GM10847 (cell line): Measurements from ENCODE around the gene TP63.

ENCODE experiments used
- POLR2A ChIP-seq: IDR thresholded peaks from 2 replicates; pipeline ENCODE4 v1.6.1; 2011; ENCODE audit not compliant: insufficient read length; ENCODE audit errors: extremely low read depth

The TP63 gene

DNA sequence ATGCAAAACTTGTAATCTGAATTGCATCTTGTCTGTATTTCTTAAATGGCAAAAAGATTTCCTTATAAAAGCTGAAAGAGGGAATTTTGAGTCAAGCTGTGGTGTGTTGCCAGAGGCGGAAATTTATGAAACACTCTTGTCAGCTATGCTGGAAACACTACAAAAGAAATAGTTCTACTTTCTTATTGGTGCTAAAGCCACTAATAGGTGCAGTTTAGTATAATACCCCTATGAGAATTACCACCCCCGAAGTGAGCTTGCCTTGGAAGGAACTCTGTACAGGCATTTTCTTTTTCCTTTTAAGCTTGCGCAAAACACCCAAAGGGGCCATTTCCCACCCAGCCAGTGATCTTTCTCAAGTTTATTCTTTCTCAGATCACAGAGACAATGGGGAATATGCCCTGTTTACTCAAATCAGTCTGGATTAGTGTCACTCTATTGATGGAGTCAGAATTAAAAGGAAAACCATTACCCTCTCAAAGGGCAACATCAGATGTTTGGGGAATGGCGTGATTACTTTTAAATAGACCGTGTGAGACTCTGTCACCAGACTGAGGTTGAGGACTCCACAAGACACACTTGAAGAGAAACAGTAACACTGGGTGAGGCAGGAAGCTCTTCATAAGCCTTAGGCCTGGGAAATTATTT, 166.0 kb downstream of the TP63 start:
- TF ChIP-seq POLR2A, result no peak

DNA sequence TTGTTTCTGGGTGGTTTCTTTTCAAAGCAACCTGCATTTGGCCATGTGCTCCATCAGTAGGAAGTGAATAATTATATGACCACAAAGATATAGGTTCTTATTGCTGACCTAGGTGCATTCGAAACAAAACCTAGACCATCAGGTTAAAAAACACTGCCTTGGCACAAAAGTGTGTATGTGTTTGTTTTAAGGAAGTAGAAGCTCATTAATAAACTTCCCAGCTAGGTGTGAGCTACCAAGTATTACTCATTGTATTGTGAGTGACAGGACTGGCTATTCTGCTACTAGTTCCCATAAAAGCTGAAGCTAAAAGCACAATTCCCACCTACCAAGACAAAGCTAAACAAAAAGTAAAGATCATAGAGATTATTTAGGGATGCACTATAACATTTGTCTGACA, 168.2 kb downstream of the TP63 start:
- no peak for TF ChIP-seq POLR2A

DNA sequence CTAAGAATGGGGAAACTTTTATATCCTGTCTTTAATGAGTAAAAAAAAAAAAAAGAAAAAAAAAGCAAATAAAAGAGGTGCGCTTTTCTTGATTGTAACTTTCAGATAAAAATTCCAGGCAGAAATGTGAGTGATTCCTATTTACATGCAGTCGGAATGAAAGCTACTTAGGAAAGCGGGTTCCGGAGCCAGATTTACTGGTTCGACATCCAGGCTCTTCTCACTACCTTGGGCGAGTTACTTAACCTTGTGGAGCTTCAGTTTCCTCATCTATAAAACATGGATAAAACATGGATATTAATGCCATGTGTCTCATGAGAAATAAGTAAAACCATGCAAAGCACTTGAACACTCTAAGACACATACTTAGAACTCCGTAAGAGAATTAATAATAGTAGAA, 169.2 kb downstream of the TP63 start:
- no peak for TF ChIP-seq POLR2A

DNA sequence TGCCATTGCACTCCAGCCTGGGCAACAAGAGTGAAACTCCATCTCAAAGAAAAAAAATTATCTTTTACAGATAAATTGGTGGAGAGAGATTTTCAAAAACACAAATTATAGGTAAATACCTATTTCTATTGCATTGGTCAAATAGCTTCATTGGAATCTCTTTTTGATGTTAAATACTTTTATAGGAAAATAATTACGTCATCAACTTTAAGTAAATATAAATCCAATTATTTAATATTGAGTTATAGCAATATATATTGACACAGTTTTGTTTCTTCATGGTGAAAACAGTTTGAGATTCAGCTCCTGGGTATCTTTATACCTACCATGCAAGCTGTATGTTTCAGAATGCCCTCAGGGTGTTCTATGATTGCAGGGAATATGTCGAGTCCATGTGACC, 172.1 kb downstream of the TP63 start:
- TF ChIP-seq POLR2A, result no peak

DNA sequence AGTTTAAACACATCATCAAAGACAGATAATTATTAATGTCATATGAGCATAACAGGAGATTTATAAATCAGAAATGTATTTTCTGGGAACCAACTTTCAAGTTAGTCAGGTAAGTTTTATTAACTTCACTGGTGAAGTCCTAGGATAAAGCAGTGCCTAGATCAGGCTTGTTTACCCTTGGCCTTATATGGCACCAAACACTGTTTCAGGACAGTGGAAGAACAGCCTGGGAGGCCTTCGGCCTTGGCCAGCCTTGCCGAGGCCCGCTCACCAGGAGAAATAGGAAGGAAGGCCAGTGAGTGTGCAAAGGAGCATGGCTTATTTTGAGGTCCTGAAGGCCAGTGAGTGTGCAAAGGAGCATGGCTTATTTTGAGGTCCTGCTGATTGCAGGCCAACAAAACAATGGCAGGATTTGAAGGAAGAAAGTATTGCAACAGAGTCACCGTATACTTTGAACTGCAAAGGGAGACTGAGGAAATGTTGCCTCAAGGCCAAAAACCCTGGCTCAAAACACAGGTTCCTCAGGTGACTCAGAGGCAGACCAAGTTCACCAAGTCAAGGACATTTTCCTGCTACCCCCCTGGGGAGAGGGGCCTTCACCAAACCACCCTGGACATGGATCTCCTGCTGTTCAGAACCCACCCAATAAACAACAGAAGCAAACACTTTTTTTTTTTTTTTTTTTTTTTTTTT, 174.3 kb downstream of the TP63 start:
- no peak for TF ChIP-seq POLR2A

DNA sequence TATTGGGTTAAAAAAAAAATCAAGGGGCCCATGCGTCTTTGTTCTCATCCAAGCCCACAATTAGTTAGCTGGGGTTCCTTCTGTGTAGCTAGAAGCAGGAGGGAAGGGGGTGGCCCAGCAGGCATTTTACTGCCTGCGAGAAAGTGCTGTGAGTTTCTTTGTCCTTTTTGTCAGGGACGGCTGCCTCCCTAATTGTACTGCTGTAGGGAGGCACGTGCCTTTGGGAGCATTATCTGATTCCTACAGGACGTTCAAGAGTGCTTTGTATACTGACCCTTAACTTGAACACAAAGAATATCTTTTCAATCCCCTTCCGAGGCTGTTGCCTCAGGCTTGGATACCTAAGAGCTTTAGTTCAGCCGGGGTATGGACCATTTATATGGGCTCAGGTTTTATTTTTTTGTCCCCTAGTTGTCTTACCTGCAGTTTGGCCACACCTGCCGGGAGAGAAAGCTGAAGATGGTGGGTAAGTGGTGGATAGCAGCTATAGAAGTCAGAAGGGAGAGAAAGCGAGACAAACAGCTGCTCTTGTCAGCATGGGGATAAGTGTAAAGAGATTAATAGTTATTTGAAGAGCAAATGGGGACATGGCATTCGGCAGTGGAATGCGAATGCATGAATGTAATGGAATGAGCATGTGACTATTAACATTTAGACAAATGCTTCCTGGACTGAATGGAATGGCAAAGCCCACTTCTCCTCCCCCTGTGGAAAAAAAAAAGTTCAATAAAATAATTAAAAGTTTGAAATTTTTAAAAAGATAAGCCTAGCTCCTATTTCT, 175.2 kb downstream of the TP63 start:
- no peak for TF ChIP-seq POLR2A

DNA sequence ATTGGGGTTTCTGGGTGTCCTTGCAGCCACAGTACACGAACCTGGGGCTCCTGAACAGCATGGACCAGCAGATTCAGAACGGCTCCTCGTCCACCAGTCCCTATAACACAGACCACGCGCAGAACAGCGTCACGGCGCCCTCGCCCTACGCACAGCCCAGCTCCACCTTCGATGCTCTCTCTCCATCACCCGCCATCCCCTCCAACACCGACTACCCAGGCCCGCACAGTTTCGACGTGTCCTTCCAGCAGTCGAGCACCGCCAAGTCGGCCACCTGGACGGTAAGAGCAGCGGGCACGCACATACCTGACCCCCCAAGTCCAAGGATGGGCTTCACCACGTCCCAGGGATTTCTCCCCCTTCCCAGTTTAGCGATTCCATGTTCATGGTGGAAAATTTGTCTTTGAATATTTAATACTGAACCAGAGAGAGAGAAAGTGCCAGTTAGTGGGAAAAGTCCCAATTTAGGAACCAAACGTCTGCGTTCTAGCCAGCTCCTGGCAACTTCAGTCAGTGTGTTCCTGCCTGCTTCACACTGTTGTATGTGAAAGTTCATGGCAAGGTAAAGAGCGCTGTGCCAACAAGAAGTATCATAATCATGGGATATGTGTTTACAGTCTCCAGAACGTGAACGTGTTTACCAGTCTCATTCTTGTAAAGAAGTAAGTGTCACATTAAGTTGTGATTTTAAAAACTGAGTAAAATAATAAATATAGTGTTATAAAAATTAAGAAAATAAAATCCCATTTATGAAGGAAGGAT, 177.2 kb downstream of the TP63 start:
- TF ChIP-seq POLR2A, result no peak

DNA sequence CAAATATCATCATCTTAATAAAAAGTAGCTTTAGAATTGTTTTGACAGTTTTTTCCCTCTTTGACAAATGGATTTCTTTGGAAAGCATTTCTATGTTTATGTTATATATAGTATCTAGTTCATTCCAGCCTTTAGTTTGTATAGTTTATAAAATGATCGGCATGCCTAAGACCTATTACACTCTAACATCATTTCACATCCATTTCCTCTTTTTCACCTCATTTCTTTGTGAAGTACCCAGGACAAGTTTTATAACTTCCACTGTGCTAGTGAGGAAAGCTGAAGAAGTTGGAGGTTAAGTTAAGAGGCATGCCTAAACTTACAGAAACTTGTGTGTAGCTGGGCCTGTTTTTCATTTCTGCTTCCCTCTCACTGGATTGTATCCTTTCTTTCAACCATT, 178.4 kb downstream of the TP63 start:
- no peak for TF ChIP-seq POLR2A

DNA sequence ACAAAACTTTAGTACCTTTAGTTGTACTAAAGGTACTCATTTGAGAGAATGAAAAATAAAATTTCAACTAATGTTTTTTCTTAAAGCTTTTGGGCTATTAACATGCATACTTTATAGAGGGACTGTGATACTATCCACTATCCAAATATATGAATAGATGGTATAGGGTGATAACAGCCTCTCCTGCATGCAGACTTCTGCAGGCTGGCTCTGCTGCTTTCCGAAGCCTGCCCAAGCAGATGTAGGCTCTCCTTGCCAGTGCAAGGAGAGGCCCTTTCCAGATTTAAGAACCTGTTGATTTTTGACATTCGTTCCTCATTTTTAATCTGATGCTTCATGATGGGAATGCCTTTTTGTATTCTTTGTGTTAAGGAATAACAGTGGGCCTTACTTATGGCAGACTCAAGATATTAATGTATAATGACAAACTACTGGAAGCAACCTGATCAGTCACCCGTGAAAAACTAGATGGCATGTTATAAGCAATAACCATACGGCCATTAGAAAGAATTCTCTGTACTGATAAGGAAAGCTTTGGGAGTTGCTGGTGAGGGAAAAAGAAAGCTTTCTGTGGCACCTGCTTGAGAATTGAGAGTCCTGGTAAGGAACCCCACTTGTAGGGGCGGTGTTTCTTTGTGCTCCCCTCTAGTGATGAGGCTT, 181.7 kb downstream of the TP63 start:
- no peak for TF ChIP-seq POLR2A

DNA sequence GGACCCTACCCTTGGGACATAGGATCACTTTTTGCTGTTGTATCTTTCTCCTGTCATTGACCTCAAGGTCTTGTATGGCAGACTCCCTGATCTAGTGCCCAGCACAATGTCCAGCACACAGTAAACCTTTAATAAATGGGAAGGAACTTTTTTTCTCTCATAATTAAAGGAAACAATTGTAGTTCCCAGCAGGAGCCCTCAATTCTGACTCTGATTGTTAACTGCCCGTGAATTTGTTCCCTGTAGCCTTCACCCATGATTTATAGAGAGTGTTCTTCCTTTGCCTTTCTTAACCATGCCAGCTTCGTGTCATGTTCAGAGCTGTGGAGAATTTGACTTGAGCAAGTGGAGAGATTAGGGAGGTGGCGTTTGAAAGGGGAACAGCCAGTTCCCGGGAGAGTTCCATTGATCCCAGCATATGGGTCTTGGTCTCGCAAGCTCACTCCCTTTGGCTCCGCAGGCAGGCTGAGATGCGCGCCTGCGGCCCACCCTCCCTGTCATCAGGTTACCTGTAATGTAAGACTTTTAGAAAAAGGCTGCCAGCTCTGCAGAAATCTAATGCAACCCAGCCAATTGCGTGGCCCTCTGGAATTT, 182.6 kb downstream of the TP63 start:
- TF ChIP-seq POLR2A, result no peak

DNA sequence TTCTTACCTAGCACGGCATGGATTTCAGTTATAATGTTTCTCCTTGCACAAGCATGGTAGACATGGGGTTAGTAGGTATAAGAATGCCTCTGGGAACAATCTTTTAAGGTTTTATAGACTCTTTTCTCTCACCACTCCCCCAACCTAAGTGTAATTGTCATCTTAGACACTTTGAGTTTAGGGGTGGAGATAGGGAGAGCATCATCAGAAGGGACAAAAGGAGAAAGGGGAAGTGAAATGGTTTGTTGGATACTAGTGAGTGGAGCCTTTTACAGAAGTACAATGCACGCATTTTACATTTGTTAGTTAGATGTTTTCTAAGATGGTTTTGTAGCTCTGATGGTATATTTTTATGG, 189.2 kb downstream of the TP63 start:
- TF ChIP-seq POLR2A, result no peak

DNA sequence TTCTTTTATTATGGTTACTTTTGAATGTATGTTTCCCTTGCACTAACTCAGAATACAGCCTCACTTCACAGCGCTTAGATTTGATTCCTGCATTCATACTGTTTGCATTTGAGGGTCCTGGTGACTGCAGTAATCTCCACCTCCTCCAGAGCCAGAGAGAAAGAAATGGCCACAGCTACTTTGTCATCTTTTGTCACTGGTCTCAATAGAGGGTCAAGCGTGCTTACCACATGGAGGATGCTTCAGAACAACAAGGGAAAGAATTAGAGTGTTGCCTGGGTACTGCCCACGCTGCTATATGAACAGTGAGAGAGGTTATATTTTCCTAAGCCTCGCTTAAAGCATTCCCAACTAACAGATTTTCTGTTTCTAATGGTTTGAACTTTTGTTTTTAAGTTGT, 190.1 kb downstream of the TP63 start:
- no peak for TF ChIP-seq POLR2A

DNA sequence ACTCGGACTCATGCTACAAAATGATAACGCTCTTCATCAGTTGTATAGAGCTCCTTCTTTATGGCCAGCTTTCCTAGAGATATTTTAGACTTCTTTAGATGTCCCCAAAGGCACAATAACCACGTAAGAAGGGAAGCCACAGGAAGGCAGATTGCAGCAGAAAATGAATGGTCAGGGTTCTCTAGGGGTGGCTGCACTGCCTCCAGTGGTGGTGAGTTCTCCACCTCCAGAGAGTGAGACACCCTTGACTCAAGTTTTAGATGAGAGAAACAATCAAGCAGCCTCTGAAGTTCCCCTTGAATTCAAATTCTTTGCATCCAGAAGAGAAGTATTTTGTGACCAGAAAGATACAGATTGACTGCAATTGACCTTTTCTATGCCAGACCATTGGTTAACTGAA, 191.5 kb downstream of the TP63 start:
- TF ChIP-seq POLR2A, result no peak

DNA sequence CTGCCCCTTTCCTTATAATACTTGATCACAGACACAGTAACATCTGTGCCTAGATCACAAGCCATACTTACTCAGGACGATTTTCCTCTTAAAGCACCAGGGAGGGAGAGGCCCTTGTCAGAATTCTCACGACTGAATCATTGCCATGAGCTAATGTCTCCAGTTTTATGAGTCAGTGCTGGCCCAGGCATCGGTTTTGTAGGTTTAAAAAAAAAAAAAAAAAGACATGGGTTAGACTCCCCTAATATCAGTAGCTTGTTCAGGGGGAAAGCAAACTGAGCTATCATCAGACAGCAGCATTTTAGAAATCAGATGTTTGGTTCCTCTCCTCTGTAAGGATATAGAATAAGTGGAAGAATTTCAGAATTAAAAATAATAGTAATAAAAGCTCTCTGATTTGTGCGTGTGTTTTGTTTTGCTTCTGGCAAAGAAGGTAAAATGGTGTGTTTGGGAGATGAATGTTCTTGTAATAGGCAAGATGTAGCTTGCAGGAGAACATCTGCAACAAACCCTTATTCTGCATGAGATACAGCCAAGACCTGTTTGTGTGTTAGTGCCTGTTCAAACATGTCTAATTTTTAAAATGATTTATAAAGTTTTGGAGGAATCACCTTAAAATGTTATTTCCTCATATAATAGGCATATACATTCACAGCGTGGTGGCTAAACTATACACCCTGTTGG, 193.6 kb downstream of the TP63 start:
- no peak for TF ChIP-seq POLR2A
